ENCODE data around the gene FAM180A.
"Not testable (repeated sequence)": the region's sequence is repeated elsewhere in the genome, so short reads cannot be mapped to it uniquely, and the experiment has no call there.

The FAM180A gene

GRCh38 chr7:135742371-135742770 lies 6.2 kb downstream of the FAM180A start:
- no peak for DNase-seq (ENCODE audit: extremely low read depth in 1 of 2, low read depth in 1 of 2)

DNA sequence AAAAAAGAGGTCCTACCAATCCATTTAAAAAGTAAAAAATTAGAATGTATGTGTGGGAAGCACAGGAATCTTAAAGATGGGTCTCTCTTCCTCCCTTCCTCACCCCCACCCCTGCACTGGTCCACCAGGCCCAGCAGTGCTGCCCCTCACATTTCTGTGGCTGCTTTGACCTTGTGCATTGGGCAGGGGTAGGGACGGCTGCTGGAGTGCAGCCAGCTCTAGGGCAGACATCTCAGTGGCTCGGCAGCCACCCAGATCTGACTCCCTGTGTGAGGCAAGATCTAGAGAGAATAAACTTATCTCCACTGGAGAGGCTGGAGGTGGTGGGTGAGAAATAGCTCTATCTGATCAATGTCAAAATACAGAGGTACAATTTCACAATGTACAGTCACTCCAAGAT lies 6.7 kb downstream of the FAM180A start:
- DNase-seq (ENCODE audit: extremely low read depth in 1 of 2, low read depth in 1 of 2): no peak

GRCh38 chr7:135740889-135741288 lies 7.7 kb downstream of the FAM180A start:
- DNase-seq (ENCODE audit: extremely low read depth in 1 of 2, low read depth in 1 of 2): no peak

GRCh38 chr7:135737306-135737647 lies 11.3 kb downstream of the FAM180A start:
- DNase-seq (ENCODE audit: extremely low read depth in 1 of 2, low read depth in 1 of 2): not testable (repeated sequence)

DNA sequence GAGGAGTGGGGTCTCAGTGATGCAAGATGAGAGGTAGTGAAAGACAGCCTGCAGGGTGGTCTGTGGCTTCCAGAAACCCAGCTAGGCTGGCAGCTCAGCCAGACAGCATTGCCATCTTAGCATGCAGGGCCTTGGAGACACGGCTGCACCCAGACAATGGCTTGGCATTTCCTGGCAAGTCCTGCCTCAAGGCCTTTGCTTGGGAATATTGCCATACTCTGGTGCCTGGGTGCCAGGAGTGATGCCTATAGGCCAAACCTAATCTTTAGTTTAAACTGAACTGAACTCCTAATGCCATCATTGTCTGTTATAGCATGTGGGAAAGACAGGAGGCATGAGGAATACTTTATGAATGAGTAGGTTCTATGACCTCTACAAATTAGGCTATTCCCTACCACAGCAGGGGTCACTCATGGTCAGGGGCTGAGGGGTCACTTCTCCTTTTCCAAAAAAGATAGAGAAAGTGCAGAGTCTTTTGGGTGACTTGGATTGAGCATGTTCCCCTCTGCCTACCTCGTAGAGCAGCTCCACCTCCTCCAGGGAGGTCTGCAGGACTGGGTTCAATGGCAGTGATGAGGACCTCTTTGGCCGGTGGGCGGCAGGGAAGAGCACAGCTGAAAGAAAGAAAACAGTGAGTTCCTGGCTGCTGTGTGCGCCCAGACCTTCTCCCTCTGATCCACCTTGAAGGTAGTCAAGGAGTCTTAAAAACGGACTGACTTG lies 11.9 kb downstream of the FAM180A start:
- no peak for DNase-seq (ENCODE audit: extremely low read depth in 1 of 2, low read depth in 1 of 2)

DNA sequence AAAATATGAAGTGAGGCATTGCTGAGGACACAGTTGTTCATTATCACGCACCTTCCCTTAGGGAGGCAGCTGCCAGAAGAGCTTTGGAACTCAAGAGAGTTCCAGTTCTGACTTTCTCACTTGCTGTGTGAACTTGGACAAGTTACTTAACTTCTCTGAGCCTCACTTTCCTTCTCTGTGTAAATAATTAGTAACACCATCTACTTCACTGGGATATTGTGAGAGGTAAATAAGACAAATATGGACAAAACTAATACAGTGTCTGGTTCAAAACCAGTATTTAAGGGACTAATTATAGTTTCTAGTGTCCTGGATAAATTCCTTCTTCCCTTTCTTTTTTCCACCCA lies 14.3 kb downstream of the FAM180A start:
- DNase-seq (ENCODE audit: extremely low read depth in 1 of 2, low read depth in 1 of 2): no peak

GRCh38 chr7:135733603-135734342 lies 14.8 kb downstream of the FAM180A start:
- no peak for DNase-seq (ENCODE audit: extremely low read depth in 1 of 2, low read depth in 1 of 2)

DNA sequence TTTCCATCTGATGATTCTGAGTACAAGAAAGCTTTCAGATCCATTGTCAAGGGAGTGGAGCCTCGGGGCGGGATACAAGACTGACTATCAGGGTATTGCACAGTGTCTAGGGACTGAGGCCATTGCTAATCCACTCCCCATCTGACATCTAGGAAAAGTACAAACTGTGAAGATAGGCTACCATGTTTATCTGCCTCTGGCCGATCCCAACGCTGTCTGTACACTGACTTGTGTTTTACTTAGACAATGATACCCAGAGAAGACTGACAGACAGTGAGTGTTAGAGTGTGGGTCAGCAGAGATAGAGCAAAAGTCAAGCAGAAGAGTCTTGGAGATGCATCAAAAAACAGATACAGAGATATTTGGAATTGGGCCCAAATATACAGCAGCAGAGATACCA lies 17.5 kb downstream of the FAM180A start:
- DNase-seq (ENCODE audit: extremely low read depth in 1 of 2, low read depth in 1 of 2): no peak

DNA sequence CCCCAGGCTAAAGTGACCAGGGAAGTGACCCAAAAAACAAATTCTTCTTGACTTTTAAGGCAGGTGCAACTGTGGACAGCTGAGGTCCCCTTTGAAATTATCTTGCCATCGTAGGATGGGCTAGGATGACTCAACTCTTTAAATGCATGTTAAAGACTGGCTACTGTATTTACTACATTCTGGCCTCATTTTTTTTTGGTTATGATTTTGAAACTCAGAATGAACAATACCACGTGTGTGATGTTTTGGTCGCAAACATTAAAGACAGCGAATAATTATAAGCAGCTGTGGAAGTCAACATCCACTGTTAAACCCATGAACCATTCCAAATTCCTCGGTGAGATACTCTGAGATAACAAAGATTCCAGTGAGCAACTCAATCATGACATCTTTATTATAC lies 19.4 kb downstream of the FAM180A start:
- no peak for DNase-seq (ENCODE audit: extremely low read depth in 1 of 2, low read depth in 1 of 2)

- no peak for DNase-seq (ENCODE audit: extremely low read depth in 1 of 2, low read depth in 1 of 2)
Measured at GRCh38 chr7:135728136-135728669, 20.4 kb downstream of the FAM180A start, which contains the start of gene SLC13A4. SLC13A4 (minus strand) TSS chr7:135728186; CDS start chr7:135727496, 690 bp downstream.

DNA sequence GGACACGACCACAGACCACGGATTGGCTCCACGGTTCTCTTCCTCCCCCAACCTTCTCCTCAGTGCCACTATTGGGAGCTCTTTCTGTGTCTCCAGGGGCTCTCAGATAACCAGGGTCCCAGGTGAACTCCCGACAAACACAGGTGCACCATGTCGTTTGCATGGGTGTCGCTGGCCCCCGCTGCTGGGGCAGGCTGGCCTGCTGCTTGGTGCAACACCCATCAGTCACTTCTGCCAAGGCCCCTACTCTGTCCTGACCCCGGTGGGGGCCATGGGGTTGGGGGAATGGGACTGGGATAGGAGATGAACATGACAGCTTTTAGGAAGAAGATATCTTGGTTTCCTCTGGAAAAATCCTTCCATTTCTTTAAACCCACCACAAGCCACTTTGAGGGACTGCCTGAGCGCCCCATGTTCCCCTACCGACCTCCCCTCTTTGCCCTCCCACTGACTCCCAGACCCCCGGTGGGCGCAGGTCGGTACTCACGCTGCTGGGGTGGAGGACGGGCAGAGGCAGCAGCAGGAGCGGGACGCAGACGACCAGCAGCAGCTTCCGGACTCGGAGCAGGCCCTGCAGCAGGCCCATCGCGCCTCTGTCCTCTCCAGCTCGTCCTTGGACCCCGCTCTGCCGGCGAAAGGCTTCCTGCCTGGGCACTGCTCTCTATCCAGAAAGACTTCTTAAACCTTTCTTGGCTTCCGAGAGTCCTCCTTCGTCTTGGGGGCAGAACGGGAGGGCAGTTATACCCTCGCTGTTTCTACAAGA lies 21.5 kb downstream of the FAM180A start:
- no peak for DNase-seq (ENCODE audit: extremely low read depth in 1 of 2, low read depth in 1 of 2)

- no peak for DNase-seq (ENCODE audit: extremely low read depth in 1 of 2, low read depth in 1 of 2)
Measured at GRCh38 chr7:135726276-135726788, 22.3 kb downstream of the FAM180A start.

DNA sequence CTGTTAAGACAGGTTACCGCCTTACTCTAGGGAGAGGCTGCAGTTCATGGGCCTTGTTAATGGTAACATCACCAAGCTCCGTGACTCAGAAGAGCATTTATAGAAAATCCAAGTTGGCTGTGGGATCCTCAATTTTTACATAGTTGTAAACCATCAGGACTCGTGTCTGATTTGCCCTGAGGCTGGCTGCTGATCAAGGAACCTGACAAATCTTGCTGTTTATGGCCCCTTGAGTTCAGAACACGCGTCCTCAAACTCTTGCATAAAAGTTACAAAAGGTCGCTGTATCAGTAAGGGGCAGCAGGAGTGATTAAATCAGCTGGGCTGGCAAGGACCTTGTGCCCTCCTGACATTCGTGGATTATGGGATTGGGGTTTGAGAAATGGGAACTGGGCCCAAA lies 25.2 kb downstream of the FAM180A start:
- DNase-seq (ENCODE audit: extremely low read depth in 1 of 2, low read depth in 1 of 2): no peak

GRCh38 chr7:135721198-135721820 lies 27.3 kb downstream of the FAM180A start:
- DNase-seq (ENCODE audit: extremely low read depth in 1 of 2, low read depth in 1 of 2): no peak

DNA sequence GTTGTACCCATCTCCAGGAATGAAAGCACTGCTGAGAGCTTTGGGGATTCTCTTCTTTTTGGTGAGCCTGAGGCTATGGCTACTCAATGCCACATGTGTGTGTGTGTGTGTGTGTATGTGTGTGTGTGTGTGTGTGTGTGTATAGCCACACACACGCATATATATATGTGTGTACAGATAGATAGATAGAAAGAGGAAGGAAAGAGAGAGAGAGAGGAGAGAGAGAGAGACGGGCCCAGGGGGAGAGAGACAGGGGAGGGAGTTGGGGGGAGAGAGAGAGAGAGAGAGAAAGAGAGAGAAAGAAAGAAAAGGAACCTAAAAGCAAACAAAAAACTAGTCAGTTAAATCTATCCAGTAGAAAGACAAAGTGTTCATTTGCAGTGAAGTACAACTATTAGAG lies 28.9 kb downstream of the FAM180A start:
- DNase-seq (ENCODE audit: extremely low read depth in 1 of 2, low read depth in 1 of 2): no peak

DNA sequence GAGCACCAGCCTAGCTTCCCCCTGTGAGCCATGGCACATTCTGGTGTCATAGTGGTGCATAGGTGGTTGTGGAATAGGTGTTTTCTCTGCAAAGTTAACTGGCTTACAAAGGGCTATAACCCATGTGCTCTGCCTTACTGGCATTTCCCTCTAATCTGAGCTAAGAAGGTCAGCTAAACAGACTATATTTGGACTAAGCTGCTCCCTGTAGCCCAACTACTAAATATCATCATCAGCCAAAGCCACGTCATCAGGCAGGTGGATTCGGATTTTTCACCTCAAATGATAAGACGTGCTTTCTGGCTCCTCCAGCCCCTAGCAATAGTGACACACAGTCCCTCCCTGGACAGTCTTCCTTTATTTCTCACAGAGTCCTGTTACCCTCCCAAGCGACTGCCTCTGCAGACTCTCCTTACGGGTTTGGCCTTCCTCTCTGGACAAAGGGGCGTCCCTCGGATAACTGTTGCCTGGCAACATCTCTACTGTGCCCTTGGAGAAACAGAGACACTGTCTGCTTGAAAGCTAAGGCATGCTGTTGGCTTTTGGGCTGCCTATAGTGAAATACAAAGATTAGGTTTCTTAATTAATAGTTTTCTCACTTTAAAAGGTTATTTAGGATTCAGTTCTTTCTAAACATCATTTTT lies 29.7 kb downstream of the FAM180A start:
- no peak for DNase-seq (ENCODE audit: extremely low read depth in 1 of 2, low read depth in 1 of 2)

- DNase-seq (ENCODE audit: extremely low read depth in 1 of 2, low read depth in 1 of 2): no peak
Measured at GRCh38 chr7:135718219-135718618, 30.4 kb downstream of the FAM180A start.

DNA sequence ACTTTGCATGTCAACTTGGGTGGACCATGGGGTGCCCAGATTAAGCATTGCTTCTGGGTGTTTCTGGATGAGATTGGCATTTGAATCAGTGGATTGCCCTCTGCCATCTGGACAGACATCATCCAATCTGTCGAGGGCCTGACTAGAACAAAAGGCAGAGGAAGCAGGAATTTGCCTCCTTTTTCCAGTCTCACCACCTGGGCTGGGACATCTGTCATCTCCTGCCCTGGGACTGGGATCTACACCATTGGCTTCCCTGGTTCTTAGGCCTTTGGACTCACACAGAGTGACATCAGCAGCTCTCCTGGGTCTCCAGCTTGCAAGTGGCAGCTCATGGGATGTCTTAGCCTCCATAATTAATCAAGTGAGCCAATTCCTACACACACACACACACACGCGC lies 30.9 kb downstream of the FAM180A start:
- no peak for DNase-seq (ENCODE audit: extremely low read depth in 1 of 2, low read depth in 1 of 2)

- no peak for DNase-seq (ENCODE audit: extremely low read depth in 1 of 2, low read depth in 1 of 2)
Measured at GRCh38 chr7:135716677-135717238, 31.9 kb downstream of the FAM180A start.

DNA sequence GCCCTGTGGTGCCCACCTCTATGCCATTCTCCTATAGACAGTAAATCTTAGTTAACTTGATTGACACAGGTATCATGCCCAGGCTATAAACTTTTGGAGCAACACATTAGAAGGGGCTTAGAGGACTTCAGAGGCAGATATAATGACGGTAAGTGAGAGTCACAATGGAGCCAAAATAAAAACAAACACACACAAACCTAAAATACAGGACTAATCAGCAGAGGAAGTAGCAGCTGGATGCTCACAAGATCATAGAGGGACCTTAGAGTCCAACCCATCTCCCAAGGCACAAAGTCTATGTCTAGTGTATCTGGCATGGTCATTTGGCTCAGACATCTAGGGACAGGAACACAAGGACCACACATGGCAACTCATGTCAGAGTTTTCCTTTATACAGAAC lies 32.9 kb downstream of the FAM180A start:
- no peak for DNase-seq (ENCODE audit: extremely low read depth in 1 of 2, low read depth in 1 of 2)
